Measurements from ENCODE around the gene PTPRN2. TPM values are rescaled to one million over a fixed set of nuclear protein-coding genes. Genes with fewer than 3 reads are reported as not detected.

PTPRN2 gene
- polyA plus RNA-seq, 1 of the 3 experiments (the other 2 are of a cell fraction), result 4.0 TPM

DNA sequence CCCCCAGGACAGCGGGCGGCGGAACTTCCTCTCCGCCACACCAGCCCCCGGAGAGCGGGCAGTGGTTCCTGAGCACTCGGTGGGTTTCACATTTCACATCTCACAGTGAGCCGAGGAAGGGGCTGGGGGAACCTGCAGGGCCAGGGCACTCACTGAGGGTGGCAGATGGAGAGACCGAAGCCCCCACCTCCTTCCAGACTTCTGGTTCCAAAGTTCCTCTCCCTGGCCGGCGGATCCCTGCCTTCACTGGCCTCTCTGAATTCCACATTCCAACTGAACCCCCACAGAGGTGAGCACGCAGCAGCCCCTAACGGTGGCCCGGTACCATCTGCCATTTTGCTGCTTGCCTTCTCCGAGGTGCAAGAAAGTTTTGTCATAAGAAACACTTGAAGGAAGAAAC lies 461.0 kb downstream of the PTPRN2 start:
- CTCF ChIA-PET, result no interaction called here
- no peak for TF ChIP-seq GATA2 (CRISPR knock-in tag; IDR thresholded peaks at IDR 0.05)
- TF ChIP-seq SMC3 (IDR thresholded peaks at IDR 0.05; ENCODE audit: low read depth, low read length), result no peak
- TF ChIP-seq MXI1 (IDR thresholded peaks at IDR 0.05; ENCODE audit: low read depth, low read length), result no peak
- no peak for TF ChIP-seq EP300 (IDR thresholded peaks at IDR 0.05; ENCODE audit: borderline replicate concordance in 1 of 2, low read depth in 1 of 2, low read length in 1 of 2)
- TF ChIP-seq RFX5 (IDR thresholded peaks at IDR 0.05; ENCODE audit: low read length), result no peak
- TF ChIP-seq, protein P1, sequence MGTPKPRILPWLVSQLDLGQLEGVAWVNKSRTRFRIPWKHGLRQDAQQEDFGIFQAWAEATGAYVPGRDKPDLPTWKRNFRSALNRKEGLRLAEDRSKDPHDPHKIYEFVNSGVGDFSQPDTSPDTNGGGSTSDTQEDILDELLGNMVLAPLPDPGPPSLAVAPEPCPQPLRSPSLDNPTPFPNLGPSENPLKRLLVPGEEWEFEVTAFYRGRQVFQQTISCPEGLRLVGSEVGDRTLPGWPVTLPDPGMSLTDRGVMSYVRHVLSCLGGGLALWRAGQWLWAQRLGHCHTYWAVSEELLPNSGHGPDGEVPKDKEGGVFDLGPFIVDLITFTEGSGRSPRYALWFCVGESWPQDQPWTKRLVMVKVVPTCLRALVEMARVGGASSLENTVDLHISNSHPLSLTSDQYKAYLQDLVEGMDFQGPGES (IDR thresholded peaks at IDR 0.05; ENCODE audit: low read depth, low read length), result no peak
- Histone ChIP-seq H3K27ac (ENCODE audit: low read depth in 2 of 2, low read length in 1 of 2) (no peak overlapping the region), H3K9me2 (no peaks in the 10 kb centered on the region), H3K4me2 (no peak overlapping the region), H3K9me3 (no peaks in the 10 kb centered on the region), H3K36me3 (replicated peaks in 1 of 2; ENCODE audit: control insufficient read depth in 1 of 2, insufficient read depth in 2 of 2, low read length in 1 of 2) (no peaks in the 10 kb centered on the region), H2AFZ (ENCODE audit: low read depth) (no peak overlapping the region), H3K27me3 (ENCODE audit: insufficient read depth) (no peaks in the 10 kb centered on the region), H4K20me1 (ENCODE audit: insufficient read depth) (no peaks in the 10 kb centered on the region), H3K4me1 (ENCODE audit: control insufficient read depth in 1 of 2, insufficient read depth in 2 of 2, low read depth in 1 of 2, low read length in 1 of 2) (no peaks in the 10 kb centered on the region), H3K79me2 (ENCODE audit: insufficient read depth) (no peaks in the 10 kb centered on the region), H3F3A (replicated peaks; ENCODE audit: insufficient read depth) (no peaks in the 10 kb centered on the region), H3K9ac (no peak overlapping the region), H3K4me3 (ENCODE audit: low read depth in 2 of 2, low read length in 1 of 2) (no peak overlapping the region)
- DNase-seq, result no peak
- POLR2A ChIA-PET, result no interaction called here
- 73% methylated on average over 14 of the region's 15 CpGs for WGBS (ENCODE audit: low lambda C conversion rate)

DNA sequence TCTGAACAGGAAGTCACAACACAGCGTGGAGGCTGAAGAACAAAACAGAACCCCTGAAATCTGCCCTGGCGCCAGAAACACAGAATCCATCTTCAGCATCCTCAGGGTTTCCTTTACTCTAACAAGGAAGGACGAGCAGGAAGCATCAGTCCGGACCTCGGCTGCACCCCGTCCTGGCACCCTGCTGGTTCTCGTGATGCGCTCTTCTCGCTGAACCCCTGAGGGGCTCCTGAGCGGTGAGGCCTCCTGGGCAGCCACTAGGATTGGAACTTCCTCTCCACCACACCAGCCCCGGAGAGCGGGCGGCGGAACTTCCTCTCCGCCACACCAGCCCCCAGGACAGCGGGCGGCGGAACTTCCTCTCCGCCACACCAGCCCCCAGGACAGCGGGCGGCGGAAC lies 461.9 kb downstream of the PTPRN2 start:
- TF ChIP-seq, protein P2, sequence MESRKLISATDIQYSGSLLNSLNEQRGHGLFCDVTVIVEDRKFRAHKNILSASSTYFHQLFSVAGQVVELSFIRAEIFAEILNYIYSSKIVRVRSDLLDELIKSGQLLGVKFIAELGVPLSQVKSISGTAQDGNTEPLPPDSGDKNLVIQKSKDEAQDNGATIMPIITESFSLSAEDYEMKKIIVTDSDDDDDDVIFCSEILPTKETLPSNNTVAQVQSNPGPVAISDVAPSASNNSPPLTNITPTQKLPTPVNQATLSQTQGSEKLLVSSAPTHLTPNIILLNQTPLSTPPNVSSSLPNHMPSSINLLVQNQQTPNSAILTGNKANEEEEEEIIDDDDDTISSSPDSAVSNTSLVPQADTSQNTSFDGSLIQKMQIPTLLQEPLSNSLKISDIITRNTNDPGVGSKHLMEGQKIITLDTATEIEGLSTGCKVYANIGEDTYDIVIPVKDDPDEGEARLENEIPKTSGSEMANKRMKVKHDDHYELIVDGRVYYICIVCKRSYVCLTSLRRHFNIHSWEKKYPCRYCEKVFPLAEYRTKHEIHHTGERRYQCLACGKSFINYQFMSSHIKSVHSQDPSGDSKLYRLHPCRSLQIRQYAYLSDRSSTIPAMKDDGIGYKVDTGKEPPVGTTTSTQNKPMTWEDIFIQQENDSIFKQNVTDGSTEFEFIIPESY (IDR thresholded peaks at IDR 0.05; ENCODE audit: borderline replicate concordance, low read depth), result no peak
- TF ChIP-seq TEAD4 (IDR thresholded peaks at IDR 0.05; ENCODE audit: borderline replicate concordance, insufficient read depth) (no peak), EZH2phosphoT487 (IDR thresholded peaks at IDR 0.05; ENCODE audit: borderline replicate concordance, low read depth) (no peak), JUND (IDR thresholded peaks at IDR 0.05) (no peak), ELF1 (IDR thresholded peaks at IDR 0.05) (no peak), FOXM1 (IDR thresholded peaks at IDR 0.05; ENCODE audit: low read depth) (no peak), MAX (IDR thresholded peaks at IDR 0.05; ENCODE audit: low read depth) (no peak), GATA2 (CRISPR knock-in tag; IDR thresholded peaks at IDR 0.05) (no peak)
- H3K4me3 ChIP-seq (ENCODE audit: low read depth in 2 of 2, low read length in 1 of 2), result no peak overlapping the region
- H3K27me3 ChIP-seq (ENCODE audit: insufficient read depth), result no peaks in the 10 kb centered on the region
- no peaks in the 10 kb centered on the region for H3K9me3 ChIP-seq
- ChIA-PET POLR2A (no interaction called here), CTCF (no interaction called here)
- H2AFZ ChIP-seq (ENCODE audit: low read depth), result no peak overlapping the region
- 80% methylated on average over 22 of the region's 22 CpGs for WGBS (ENCODE audit: low lambda C conversion rate)
- H3K79me2 ChIP-seq (ENCODE audit: insufficient read depth), result no peaks in the 10 kb centered on the region
- H3K36me3 ChIP-seq (replicated peaks in 1 of 2; ENCODE audit: control insufficient read depth in 1 of 2, insufficient read depth in 2 of 2, low read length in 1 of 2), result no peaks in the 10 kb centered on the region
- no peak overlapping the region for H3K4me2 ChIP-seq
- no peaks in the 10 kb centered on the region for H3F3A ChIP-seq (replicated peaks; ENCODE audit: insufficient read depth)
- H3K9ac ChIP-seq, result no peak overlapping the region
- H4K20me1 ChIP-seq (ENCODE audit: insufficient read depth), result no peaks in the 10 kb centered on the region
- H3K4me1 ChIP-seq (ENCODE audit: control insufficient read depth in 1 of 2, insufficient read depth in 2 of 2, low read depth in 1 of 2, low read length in 1 of 2), result no peaks in the 10 kb centered on the region
- DNase-seq, result no peak
- H3K9me2 ChIP-seq, result no peaks in the 10 kb centered on the region
- H3K27ac ChIP-seq (ENCODE audit: low read depth in 2 of 2, low read length in 1 of 2), result no peak overlapping the region
